ENCODE results near the gene TBCK.
A peak's percentile ranks its signal among the peaks of the same experiment; 100 is the strongest.
"Not testable (repeated sequence)": the region's sequence is repeated elsewhere in the genome, so short reads cannot be mapped to it uniquely, and the experiment has no call there.

TBCK gene

GRCh38 chr4:106277140-106277675, 38.8 kb downstream of the TBCK start:
- no peak for DNase-seq

DNA sequence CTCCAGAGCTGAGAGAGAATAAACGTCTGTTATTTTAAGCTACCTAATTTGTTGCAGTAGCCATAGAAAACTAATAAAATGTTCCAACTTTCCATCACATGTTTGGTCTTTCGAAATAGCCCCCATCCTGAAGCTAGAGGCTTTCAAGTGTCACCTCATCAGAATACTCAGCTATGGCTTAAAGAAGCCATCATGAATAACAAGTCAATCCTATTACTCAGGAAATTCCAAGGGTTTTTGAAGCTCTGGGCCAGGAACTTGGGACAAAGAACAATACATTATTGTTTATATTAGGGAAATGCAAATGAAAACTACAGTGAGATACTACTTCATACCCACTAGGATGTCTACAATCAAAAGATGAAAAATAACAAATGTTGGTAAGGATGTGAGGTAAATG, 42.2 kb downstream of the TBCK start:
- DNase-seq: no peak

- DNase-seq: no peak
Observed at GRCh38 chr4:106270736-106271135, 45.3 kb downstream of the TBCK start.

DNA sequence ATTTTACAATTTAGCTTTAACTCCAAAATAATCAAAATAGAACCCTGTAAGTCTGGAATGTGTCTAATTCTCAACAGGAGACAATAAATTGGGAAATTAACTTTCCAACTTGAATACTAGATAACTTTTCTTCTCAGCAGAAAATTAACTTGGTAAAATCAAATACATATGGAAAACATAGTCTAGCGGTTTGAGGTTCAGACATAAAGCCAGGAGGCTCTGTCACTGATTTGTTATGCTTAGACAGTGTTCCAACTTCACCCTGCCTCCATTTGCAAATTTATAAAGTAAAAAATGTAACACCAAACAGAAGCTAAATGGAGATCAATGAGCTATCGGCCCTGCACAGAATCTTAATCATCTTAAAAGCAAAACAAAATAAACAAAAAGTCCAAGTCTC, 46.3 kb downstream of the TBCK start:
- DNase-seq: no peak

DNA sequence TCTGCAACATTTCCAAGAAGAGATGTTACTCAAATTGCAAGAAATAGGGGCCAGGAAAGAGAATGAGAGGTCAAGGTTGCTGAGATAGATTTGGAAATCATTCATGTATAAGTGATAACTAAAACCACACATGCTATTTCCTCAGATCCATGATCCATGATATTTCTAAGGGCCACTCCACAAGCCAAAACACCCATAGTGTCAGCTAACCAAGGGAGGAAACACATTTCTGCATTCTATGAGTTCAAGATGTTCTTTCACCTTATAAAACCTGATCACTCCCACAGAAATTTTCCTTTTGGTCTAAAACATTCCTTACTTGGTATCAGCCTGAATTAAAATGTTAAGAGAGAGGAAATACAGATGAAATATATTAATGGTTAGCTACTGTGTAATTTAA, 47.2 kb downstream of the TBCK start:
- DNase-seq: no peak

GRCh38 chr4:106266201-106266600, 49.8 kb downstream of the TBCK start:
- peak in 1 of 6 experiments; percentile 2 for DNase-seq

GRCh38 chr4:106264331-106264728, 51.7 kb downstream of the TBCK start:
- DNase-seq: no peak

- DNase-seq: no peak
Observed at GRCh38 chr4:106263594-106264330, 52.2 kb downstream of the TBCK start.

DNA sequence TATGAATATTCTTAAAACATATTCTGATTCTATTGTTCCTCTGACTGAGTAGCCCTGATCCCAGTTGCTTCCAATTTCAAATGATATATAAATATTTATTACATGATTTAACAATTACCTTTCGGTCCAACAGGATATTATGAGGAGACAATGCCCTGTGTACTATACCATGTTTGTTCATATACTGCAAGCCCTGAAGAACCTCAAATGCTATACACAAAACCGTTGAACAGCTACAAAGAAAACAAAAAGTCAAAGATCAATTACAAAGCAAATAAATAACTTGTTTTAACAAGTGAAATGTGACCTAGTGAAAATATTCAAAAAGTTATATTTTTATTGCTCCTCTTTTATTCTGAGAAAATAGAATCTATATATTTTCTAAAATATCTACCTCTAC, 54.0 kb downstream of the TBCK start:
- no peak for DNase-seq

- no peak for DNase-seq
Observed at GRCh38 chr4:106258145-106259045, 57.6 kb downstream of the TBCK start.

DNA sequence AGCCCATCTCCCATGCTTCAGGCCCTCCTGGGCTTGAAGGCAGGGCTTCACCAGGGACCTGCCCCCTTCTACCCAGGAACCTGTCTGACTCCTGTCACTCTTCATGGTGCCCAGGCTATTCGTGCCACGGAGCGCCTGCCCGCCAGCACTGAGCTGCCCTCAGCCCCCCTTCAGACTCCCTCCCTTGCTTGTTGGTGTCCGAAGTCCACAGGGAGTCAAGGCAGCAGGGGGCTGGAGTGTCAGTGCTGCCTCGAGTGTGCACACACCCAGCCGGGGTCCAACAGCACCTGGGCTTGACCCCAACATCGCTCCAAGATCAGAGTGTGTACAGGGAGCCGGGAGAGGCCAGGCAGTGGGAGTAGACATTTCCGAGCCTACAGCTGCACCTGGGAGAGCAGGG, 59.8 kb downstream of the TBCK start:
- no peak for DNase-seq

DNA sequence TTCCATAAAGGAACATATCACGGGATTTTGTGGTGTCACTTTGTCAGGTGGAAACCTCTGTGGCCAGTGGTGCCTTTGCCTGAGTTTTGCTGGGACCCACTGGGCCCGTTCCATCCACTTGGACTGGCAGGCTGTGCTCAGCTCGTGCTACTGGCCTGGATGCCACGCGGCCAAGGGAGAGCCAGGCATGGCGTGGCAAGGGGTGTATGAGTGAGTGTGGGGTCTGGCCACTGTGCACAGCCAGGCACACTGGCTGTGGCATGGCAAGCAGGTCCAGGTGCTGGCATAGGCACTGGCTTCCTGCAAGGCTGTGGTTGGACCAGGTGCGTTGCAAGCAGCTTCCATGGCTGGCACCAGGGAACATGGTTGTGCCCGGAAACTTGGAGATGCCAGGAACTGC, 60.8 kb downstream of the TBCK start:
- no peak for DNase-seq

GRCh38 chr4:106253364-106254129, 62.5 kb downstream of the TBCK start:
- DNase-seq: no peak

GRCh38 chr4:106247600-106247999, 68.4 kb downstream of the TBCK start:
- no peak for DNase-seq

DNA sequence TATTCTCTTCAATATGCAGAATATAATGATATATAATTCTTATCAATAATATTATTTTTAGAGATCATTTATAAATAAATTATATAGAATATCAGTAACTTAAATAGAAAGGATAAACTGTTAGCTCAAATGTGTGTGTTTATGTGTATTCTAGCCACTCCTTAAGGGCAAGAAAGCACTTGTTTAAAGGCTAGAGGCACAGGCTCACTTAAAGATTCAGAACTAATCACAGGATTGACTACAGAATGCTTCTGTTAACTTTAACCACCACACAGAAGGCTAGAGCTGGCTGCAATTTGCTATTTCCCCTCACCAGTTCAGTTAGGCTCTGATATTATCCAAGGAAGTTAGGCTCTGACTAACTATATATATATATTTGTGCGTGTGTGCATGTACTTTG, 69.6 kb downstream of the TBCK start:
- DNase-seq: no peak

- DNase-seq: no peak
Observed at GRCh38 chr4:106245176-106245575, 70.8 kb downstream of the TBCK start.

DNA sequence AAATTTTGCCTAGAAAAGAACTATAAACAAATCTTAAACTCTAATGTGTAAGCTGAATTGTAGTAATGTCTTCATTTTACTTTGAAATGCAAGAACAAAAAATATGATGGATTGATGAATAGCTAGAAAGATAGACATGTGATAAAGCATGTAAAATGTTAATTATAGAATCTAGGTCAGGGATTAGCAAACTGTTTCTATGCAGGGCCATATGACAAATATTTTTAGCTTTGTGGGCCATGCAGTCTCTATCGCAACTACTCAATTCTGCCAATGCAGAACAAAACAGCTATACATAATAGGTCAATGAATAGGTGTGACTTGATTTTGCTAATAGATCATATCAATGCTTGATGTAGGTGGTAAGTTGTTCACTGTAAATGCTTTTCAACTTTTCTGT, 75.3 kb downstream of the TBCK start:
- DNase-seq: no peak

DNA sequence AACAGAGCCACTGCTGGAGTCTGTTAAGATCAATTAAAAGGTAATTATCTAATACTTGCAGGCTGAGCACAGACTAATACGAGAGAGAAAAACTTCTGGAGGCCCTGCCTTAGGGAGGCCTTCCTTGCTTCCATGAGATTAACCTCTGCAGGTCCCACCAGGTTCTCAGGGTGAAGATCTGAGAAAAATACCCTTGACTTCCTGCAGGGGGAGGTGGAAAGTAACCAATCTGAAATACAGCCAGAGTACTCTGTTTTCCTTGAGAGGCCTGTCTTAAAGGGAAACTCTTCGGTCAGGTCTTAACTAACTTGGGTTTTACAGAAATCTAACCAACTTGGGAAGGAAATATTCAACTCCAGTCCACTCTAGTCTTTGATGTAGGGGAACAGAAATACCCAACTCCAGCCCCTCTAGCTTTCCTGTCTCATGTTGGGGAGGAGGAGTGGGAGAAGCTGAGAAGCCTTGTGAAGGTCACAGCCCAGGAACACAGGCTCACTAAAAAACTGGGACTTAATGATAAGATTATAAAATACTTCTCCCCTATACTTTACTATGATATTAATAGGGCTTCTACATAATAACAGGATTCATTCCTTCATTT, 77.1 kb downstream of the TBCK start:
- no peak for DNase-seq

GRCh38 chr4:106231931-106232330, 84.1 kb downstream of the TBCK start:
- no peak for DNase-seq

DNA sequence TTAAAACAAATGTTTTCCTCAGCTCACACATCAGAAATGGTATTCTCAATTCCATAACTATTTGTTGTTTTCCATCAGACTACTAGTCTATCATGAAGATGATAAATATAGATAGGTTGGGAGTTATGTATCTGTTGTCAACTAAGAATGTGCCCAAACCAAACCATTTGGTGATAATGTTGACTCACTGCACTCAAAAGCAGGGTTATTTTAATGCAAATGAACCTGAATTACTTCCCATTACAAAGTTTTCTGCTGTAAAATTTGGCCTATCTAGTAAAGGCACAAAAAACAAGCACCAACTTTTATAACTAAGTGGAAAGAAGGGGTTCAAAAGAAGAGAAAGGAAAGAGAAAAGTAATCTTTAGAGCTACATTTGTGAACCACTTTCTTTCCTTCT, 93.5 kb downstream of the TBCK start:
- DNase-seq: no peak

DNA sequence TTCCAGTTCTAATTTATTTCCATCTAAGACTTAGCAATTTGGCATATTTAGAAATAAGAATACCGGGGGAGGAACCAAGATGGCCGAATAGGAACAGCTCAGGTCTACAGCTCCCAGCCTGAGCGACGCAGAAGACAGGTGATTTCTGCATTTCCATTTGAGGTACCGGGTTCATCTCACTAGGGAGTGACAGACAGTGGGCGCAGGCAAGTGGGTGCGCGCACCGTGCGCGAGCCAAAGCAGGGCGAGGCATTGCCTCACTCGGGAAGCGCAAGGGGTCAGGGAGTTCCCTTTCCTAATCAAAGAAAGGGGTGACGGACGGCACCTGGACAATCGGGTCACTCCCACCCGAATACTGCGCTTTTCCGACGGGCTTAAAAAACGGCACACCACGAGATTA, 102.7 kb downstream of the TBCK start:
- not testable (repeated sequence) for DNase-seq

DNA sequence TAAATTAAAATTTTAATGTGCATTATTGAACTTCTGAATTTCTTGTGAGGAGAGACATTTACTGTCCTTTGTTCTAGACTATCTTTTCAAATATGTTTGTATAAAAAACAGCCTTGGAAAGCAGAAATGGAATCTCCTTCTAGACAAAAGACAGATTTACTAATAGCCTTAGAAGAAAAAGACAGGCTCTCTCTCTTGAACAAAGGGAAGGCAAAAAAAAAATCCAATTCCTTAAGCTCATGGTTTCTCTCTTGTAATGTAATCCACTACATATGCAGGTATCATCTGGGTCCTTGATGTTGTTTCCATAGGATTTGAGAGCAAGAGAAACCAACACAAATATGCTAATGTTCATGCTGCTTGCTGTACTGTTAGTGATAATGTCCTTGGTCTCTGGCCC, 106.0 kb downstream of the TBCK start:
- no peak for DNase-seq
